ENCODE measurements around the gene PARD3.

PARD3 gene

GRCh38 chr10:34153663-34154382 lies 661.3 kb downstream of the PARD3 start:
- no peaks in the 10 kb centered on the region for H3K4me1 ChIP-seq (ENCODE audit: control insufficient read depth, insufficient read depth, low read length)
- no peaks in the 10 kb centered on the region for H3K27me3 ChIP-seq (ENCODE audit: control insufficient read depth, insufficient read depth, low read length, poor library complexity, severe bottlenecking)
- no peaks in the 10 kb centered on the region for H3K9me3 ChIP-seq (ENCODE audit: control insufficient read depth, low read length)
- no peak overlapping the region for H3K4me3 ChIP-seq (ENCODE audit: insufficient read depth, low read depth, low read length)
- no peak overlapping the region for H3K27ac ChIP-seq (ENCODE audit: insufficient read depth, low read depth, low read length, poor library complexity, severe bottlenecking)
- 97% methylated on average over 3 of the region's 4 CpGs; no CpG with 5 or more reads in 1 of the 2 experiments for WGBS, 2 experiments
- H3K36me3 ChIP-seq (ENCODE audit: control insufficient read depth, insufficient read depth, low read length) = no peaks in the 10 kb centered on the region

- Histone ChIP-seq H3K4me1 (ENCODE audit: control insufficient read depth, insufficient read depth, low read length) (no peaks in the 10 kb centered on the region), H3K9me3 (ENCODE audit: control insufficient read depth, low read length) (no peaks in the 10 kb centered on the region), H3K27me3 (ENCODE audit: control insufficient read depth, insufficient read depth, low read length, poor library complexity, severe bottlenecking) (no peaks in the 10 kb centered on the region), H3K4me3 (ENCODE audit: insufficient read depth, low read depth, low read length) (no peak overlapping the region), H3K27ac (ENCODE audit: insufficient read depth, low read depth, low read length, poor library complexity, severe bottlenecking) (no peak overlapping the region), H3K36me3 (ENCODE audit: control insufficient read depth, insufficient read depth, low read length) (no peaks in the 10 kb centered on the region)
- WGBS, 2 experiments = 47 to 55% methylated on average over 1 of the region's 1 CpG
These were observed 662.7 kb downstream of the PARD3 start for GRCh38 chr10:34152434-34152833.

GRCh38 chr10:34151931-34152330 lies 663.2 kb downstream of the PARD3 start:
- Histone ChIP-seq H3K36me3 (ENCODE audit: control insufficient read depth, insufficient read depth, low read length) (no peaks in the 10 kb centered on the region), H3K9me3 (ENCODE audit: control insufficient read depth, low read length) (no peaks in the 10 kb centered on the region), H3K4me1 (ENCODE audit: control insufficient read depth, insufficient read depth, low read length) (no peaks in the 10 kb centered on the region), H3K27ac (ENCODE audit: insufficient read depth, low read depth, low read length, poor library complexity, severe bottlenecking) (no peak overlapping the region), H3K4me3 (ENCODE audit: insufficient read depth, low read depth, low read length) (no peak overlapping the region), H3K27me3 (ENCODE audit: control insufficient read depth, insufficient read depth, low read length, poor library complexity, severe bottlenecking) (no peaks in the 10 kb centered on the region)
- WGBS, 2 experiments = 88 to 93% methylated on average over 1 of the region's 1 CpG

- Histone ChIP-seq H3K36me3 (ENCODE audit: control insufficient read depth, insufficient read depth, low read length) (no peaks in the 10 kb centered on the region), H3K4me3 (ENCODE audit: insufficient read depth, low read depth, low read length) (no peak overlapping the region), H3K27ac (ENCODE audit: insufficient read depth, low read depth, low read length, poor library complexity, severe bottlenecking) (no peak overlapping the region), H3K4me1 (ENCODE audit: control insufficient read depth, insufficient read depth, low read length) (no peaks in the 10 kb centered on the region), H3K27me3 (ENCODE audit: control insufficient read depth, insufficient read depth, low read length, poor library complexity, severe bottlenecking) (no peaks in the 10 kb centered on the region), H3K9me3 (ENCODE audit: control insufficient read depth, low read length) (no peaks in the 10 kb centered on the region)
- WGBS, 2 experiments = 100% methylated on average over 1 to 3 of the region's 3 CpGs
These were observed 663.6 kb downstream of the PARD3 start for GRCh38 chr10:34151481-34151880.

GRCh38 chr10:34150103-34150502 lies 665.0 kb downstream of the PARD3 start:
- H3K27ac ChIP-seq (ENCODE audit: insufficient read depth, low read depth, low read length, poor library complexity, severe bottlenecking) = no peak overlapping the region
- no peaks in the 10 kb centered on the region for H3K36me3 ChIP-seq (ENCODE audit: control insufficient read depth, insufficient read depth, low read length)
- H3K27me3 ChIP-seq (ENCODE audit: control insufficient read depth, insufficient read depth, low read length, poor library complexity, severe bottlenecking) = no peaks in the 10 kb centered on the region
- no peaks in the 10 kb centered on the region for H3K9me3 ChIP-seq (ENCODE audit: control insufficient read depth, low read length)
- no peak overlapping the region for H3K4me3 ChIP-seq (ENCODE audit: insufficient read depth, low read depth, low read length)
- no peaks in the 10 kb centered on the region for H3K4me1 ChIP-seq (ENCODE audit: control insufficient read depth, insufficient read depth, low read length)
- WGBS, 2 experiments = 92 to 93% methylated on average over 3 of the region's 3 CpGs

GRCh38 chr10:34148305-34148657 lies 666.8 kb downstream of the PARD3 start:
- no peaks in the 10 kb centered on the region for H3K9me3 ChIP-seq (ENCODE audit: control insufficient read depth, low read length)
- H3K27ac ChIP-seq (ENCODE audit: insufficient read depth, low read depth, low read length, poor library complexity, severe bottlenecking) = no peak overlapping the region
- H3K4me1 ChIP-seq (ENCODE audit: control insufficient read depth, insufficient read depth, low read length) = no peaks in the 10 kb centered on the region
- H3K27me3 ChIP-seq (ENCODE audit: control insufficient read depth, insufficient read depth, low read length, poor library complexity, severe bottlenecking) = no peaks in the 10 kb centered on the region
- 94 to 98% methylated on average over 2 to 3 of the region's 3 CpGs for whole genome bisulfite sequencing, 2 experiments
- no peak overlapping the region for H3K4me3 ChIP-seq (ENCODE audit: insufficient read depth, low read depth, low read length)
- no peaks in the 10 kb centered on the region for H3K36me3 ChIP-seq (ENCODE audit: control insufficient read depth, insufficient read depth, low read length)

- Histone ChIP-seq H3K36me3 (ENCODE audit: control insufficient read depth, insufficient read depth, low read length) (no peaks in the 10 kb centered on the region), H3K4me1 (ENCODE audit: control insufficient read depth, insufficient read depth, low read length) (no peaks in the 10 kb centered on the region), H3K27me3 (ENCODE audit: control insufficient read depth, insufficient read depth, low read length, poor library complexity, severe bottlenecking) (no peaks in the 10 kb centered on the region), H3K4me3 (ENCODE audit: insufficient read depth, low read depth, low read length) (no peak overlapping the region), H3K27ac (ENCODE audit: insufficient read depth, low read depth, low read length, poor library complexity, severe bottlenecking) (no peak overlapping the region), H3K9me3 (ENCODE audit: control insufficient read depth, low read length) (no peaks in the 10 kb centered on the region)
- 77 to 81% methylated on average over 4 of the region's 4 CpGs for WGBS, 2 experiments
These were observed 667.3 kb downstream of the PARD3 start for GRCh38 chr10:34147641-34148304.

GRCh38 chr10:34145715-34146114 lies 669.4 kb downstream of the PARD3 start:
- Histone ChIP-seq H3K27ac (ENCODE audit: insufficient read depth, low read depth, low read length, poor library complexity, severe bottlenecking) (no peak overlapping the region), H3K9me3 (ENCODE audit: control insufficient read depth, low read length) (no peaks in the 10 kb centered on the region), H3K4me1 (ENCODE audit: control insufficient read depth, insufficient read depth, low read length) (no peaks in the 10 kb centered on the region), H3K27me3 (ENCODE audit: control insufficient read depth, insufficient read depth, low read length, poor library complexity, severe bottlenecking) (no peaks in the 10 kb centered on the region), H3K4me3 (ENCODE audit: insufficient read depth, low read depth, low read length) (no peak overlapping the region), H3K36me3 (ENCODE audit: control insufficient read depth, insufficient read depth, low read length) (no peaks in the 10 kb centered on the region)
- 85 to 95% methylated on average over 3 of the region's 3 CpGs for WGBS, 2 experiments

GRCh38 chr10:34143466-34143865 lies 671.6 kb downstream of the PARD3 start:
- Histone ChIP-seq H3K27ac (ENCODE audit: insufficient read depth, low read depth, low read length, poor library complexity, severe bottlenecking) (no peak overlapping the region), H3K9me3 (ENCODE audit: control insufficient read depth, low read length) (no peaks in the 10 kb centered on the region), H3K4me3 (ENCODE audit: insufficient read depth, low read depth, low read length) (no peak overlapping the region), H3K27me3 (ENCODE audit: control insufficient read depth, insufficient read depth, low read length, poor library complexity, severe bottlenecking) (no peaks in the 10 kb centered on the region), H3K36me3 (ENCODE audit: control insufficient read depth, insufficient read depth, low read length) (no peaks in the 10 kb centered on the region), H3K4me1 (ENCODE audit: control insufficient read depth, insufficient read depth, low read length) (no peaks in the 10 kb centered on the region)
- WGBS, 2 experiments = 88 to 100% methylated on average over 2 of the region's 2 CpGs

GRCh38 chr10:34141032-34141680 lies 673.9 kb downstream of the PARD3 start:
- Histone ChIP-seq H3K4me1 (ENCODE audit: control insufficient read depth, insufficient read depth, low read length) (no peaks in the 10 kb centered on the region), H3K27me3 (ENCODE audit: control insufficient read depth, insufficient read depth, low read length, poor library complexity, severe bottlenecking) (no peaks in the 10 kb centered on the region), H3K4me3 (ENCODE audit: insufficient read depth, low read depth, low read length) (no peak overlapping the region), H3K9me3 (ENCODE audit: control insufficient read depth, low read length) (no peaks in the 10 kb centered on the region), H3K36me3 (ENCODE audit: control insufficient read depth, insufficient read depth, low read length) (no peaks in the 10 kb centered on the region), H3K27ac (ENCODE audit: insufficient read depth, low read depth, low read length, poor library complexity, severe bottlenecking) (no peak overlapping the region)
- 89 to 92% methylated on average over 1 to 2 of the region's 2 CpGs for WGBS, 2 experiments

All from ectodermal cell (in vitro differentiated cells).